Mononuclear cell (primary cell): Measurements from ENCODE around the gene ANHX. TPM values are rescaled to one million over a fixed set of nuclear protein-coding genes. Genes with fewer than 3 reads are reported as not detected.

ENCODE experiments used
- total RNA-seq: library from RNA; depleted of rRNA; stranded (reverse); fragments of >200 nt; gene quantifications from one replicate; pipeline ENCODE4 v1.2.3, GENCODE V29; 2012

The ANHX gene
- total RNA-seq, 1 donor, result not detected

Other genes with a start within 250 kb of the ANHX start
- 42.8 TPM for gene ZNF26, start 249.5 kb downstream of the ANHX start, total RNA-seq
- 26.0 TPM for gene ZNF84, start 198.4 kb downstream of the ANHX start, total RNA-seq
- 23.6 TPM for gene ZNF140, start 155.0 kb downstream of the ANHX start, total RNA-seq
- gene ZNF891, start 105.6 kb downstream of the ANHX start, total RNA-seq, result 2.5 TPM
- 24.0 TPM for gene ZNF10, start 105.2 kb downstream of the ANHX start, total RNA-seq
- gene ZNF268, start 54.4 kb downstream of the ANHX start, total RNA-seq, result 23.9 TPM